ENCODE data around the gene CPNE5. TPM values are rescaled to one million over a fixed set of nuclear protein-coding genes. Genes with fewer than 3 reads are reported as not detected.
A peak's percentile ranks its signal among the peaks of the same experiment; 100 is the strongest.

Gene CPNE5
- total RNA-seq, 2 experiments from 2014 or later, result 0.19 to 0.28 TPM

- Histone ChIP-seq H3K36me3 (ENCODE audit: insufficient read depth, low read length) (peaks cover 10% of the 10 kb centered on the region), H3K9me3 (ENCODE audit: control insufficient read depth in 1 of 2, insufficient read depth in 1 of 2, low read length in 2 of 2) (no peaks in the 10 kb centered on the region), H3K27me3 (ENCODE audit: control insufficient read depth in 1 of 2, insufficient read depth in 2 of 2, low read length in 2 of 2) (no peaks in the 10 kb centered on the region), H3K4me3 (ENCODE audit: low read length) (no peak overlapping the region), H3K4me1 (ENCODE audit: insufficient read depth, low read length) (peaks cover 14% of the 10 kb centered on the region), H3K27ac (ENCODE audit: low read depth in 1 of 2, low read length in 2 of 2) (no peak overlapping the region)
- no peak for ATAC-seq (ENCODE audit: poor library complexity)
- Mint-ChIP-seq H3K4me3 (peak overlapping the region; percentile 95), H3K27me3 (peaks cover 5% of the 10 kb centered on the region), H3K9me3 (no peaks in the 10 kb centered on the region), H3K27ac (peak overlapping the region; percentile 95), H3K36me3 (ENCODE audit: low read depth) (peaks cover 42% of the 10 kb centered on the region), H3K4me1 (ENCODE audit: low read depth) (peaks cover 49% of the 10 kb centered on the region)
- TF ChIP-seq CTCF (IDR thresholded peaks at IDR 0.05), result no peak
- POLR2A ChIA-PET, result interaction anchor here (2.3 to 3.5 kb wide), 3 partner anchors 12 to 113 kb away, joined by 13 to 54 read pairs (median 23); partner anchors contain the start of genes C6orf89, MTCH1 and PI16
- intact Hi-C loops (cut with DNase I, micrococcal nuclease), result loop anchor here in 1 of 2 experiments (10.0 kb wide), 2 partner anchors 448 to 848 kb away; partner anchors contain the start of genes MAPK14 and SLC26A8
- DNase-seq, result no peak
- CTCF ChIA-PET, result interaction anchor here (0.8 to 4.0 kb wide), 4 partner anchors 13 to 106 kb away, joined by 3 to 56 read pairs (median 4); partner anchors contain the start of gene C6orf89
Measured at GRCh38 chr6:36873115-36873514, 33.9 kb upstream of the CPNE5 start.

- peaks cover 55% of the 10 kb centered on the region for H3K36me3 Mint-ChIP-seq (ENCODE audit: low read depth)
- no peaks in the 10 kb centered on the region for H3K27me3 ChIP-seq (ENCODE audit: control insufficient read depth in 1 of 2, insufficient read depth in 2 of 2, low read length in 2 of 2)
- no peak for TF ChIP-seq CTCF (IDR thresholded peaks at IDR 0.05)
- peaks cover 58% of the 10 kb centered on the region for H3K4me1 Mint-ChIP-seq (ENCODE audit: low read depth)
- intact Hi-C loops (cut with DNase I, micrococcal nuclease), result loop anchor here in 1 of 2 experiments (10.0 kb wide), 2 partner anchors 447 to 847 kb away; partner anchors contain the start of genes MAPK14 and SLC26A8
- no peaks in the 10 kb centered on the region for H3K9me3 ChIP-seq (ENCODE audit: control insufficient read depth in 1 of 2, insufficient read depth in 1 of 2, low read length in 2 of 2)
- ChIA-PET CTCF (interaction anchor here (0.5 to 1.4 kb wide), 2 partner anchors 14 to 38 kb away, joined by 3 to 4 read pairs; partner anchors contain the start of gene C6orf89), POLR2A (interaction anchor here (0.6 to 0.9 kb wide), 3 partner anchors 114 to 1026 kb away, joined by 3 read pairs; partner anchors contain the start of gene MTCH1)
- H3K27ac Mint-ChIP-seq, result no peak overlapping the region
- H3K4me3 Mint-ChIP-seq, result peak overlapping the region; percentile 21
- no peaks in the 10 kb centered on the region for H3K9me3 Mint-ChIP-seq
- H3K4me3 ChIP-seq (ENCODE audit: low read length), result no peak overlapping the region
- H3K4me1 ChIP-seq (ENCODE audit: insufficient read depth, low read length), result peaks cover 19% of the 10 kb centered on the region
- DNase-seq (no peak), ATAC-seq (ENCODE audit: poor library complexity) (no peak)
- no peak overlapping the region for H3K27ac ChIP-seq (ENCODE audit: low read depth in 1 of 2, low read length in 2 of 2)
- H3K27me3 Mint-ChIP-seq, result no peaks in the 10 kb centered on the region
- H3K36me3 ChIP-seq (ENCODE audit: insufficient read depth, low read length), result peaks cover 18% of the 10 kb centered on the region
Measured at GRCh38 chr6:36871686-36872085, 32.4 kb upstream of the CPNE5 start.

- Mint-ChIP-seq H3K9me3 (no peaks in the 10 kb centered on the region), H3K36me3 (ENCODE audit: low read depth) (peaks cover 79% of the 10 kb centered on the region), H3K27ac (no peak overlapping the region), H3K4me3 (no peak overlapping the region), H3K27me3 (no peaks in the 10 kb centered on the region), H3K4me1 (ENCODE audit: low read depth) (peaks cover 57% of the 10 kb centered on the region)
- ATAC-seq (ENCODE audit: poor library complexity), result no peak
- Histone ChIP-seq H3K9me3 (ENCODE audit: control insufficient read depth in 1 of 2, insufficient read depth in 1 of 2, low read length in 2 of 2) (no peaks in the 10 kb centered on the region), H3K27me3 (ENCODE audit: control insufficient read depth in 1 of 2, insufficient read depth in 2 of 2, low read length in 2 of 2) (no peaks in the 10 kb centered on the region), H3K4me3 (ENCODE audit: low read length) (no peak overlapping the region), H3K36me3 (ENCODE audit: insufficient read depth, low read length) (peaks cover 46% of the 10 kb centered on the region), H3K4me1 (ENCODE audit: insufficient read depth, low read length) (peaks cover 4% of the 10 kb centered on the region), H3K27ac (ENCODE audit: low read depth in 1 of 2, low read length in 2 of 2) (no peak overlapping the region)
- intact Hi-C loops (cut with DNase I, micrococcal nuclease), result no loop called here
- DNase-seq, result no peak
- POLR2A ChIA-PET, result interaction anchor here (0.7 kb wide), 1 partner anchor 8 kb away, joined by 3 read pairs; no protein-coding TSS in a partner anchor
- CTCF ChIA-PET, result interaction anchor here (0.6 to 1.1 kb wide), 2 partner anchors 16 to 341 kb away, joined by 3 read pairs; no protein-coding TSS in a partner anchor
- TF ChIP-seq CTCF (IDR thresholded peaks at IDR 0.05), result no peak
Measured at GRCh38 chr6:36867471-36868224, 28.4 kb upstream of the CPNE5 start.
